Smooth muscle cell of the pulmonary artery (primary cell): ENCODE measurements around the gene SCAI. TPM values are rescaled to one million over a fixed set of nuclear protein-coding genes. Genes with fewer than 3 reads are reported as not detected.

Experiments used
- total RNA-seq: library from RNA; depleted of rRNA; stranded (reverse); fragments of >200 nt; gene quantifications from 2 replicates; pipeline ENCODE4 v1.2.3, GENCODE V29; 2014

The SCAI gene
- 6.8 and 10.9 TPM in 2 replicates for total RNA-seq

GRCh38 chr9:125143377-125144090 lies at the start of gene SCAI:
TSS of gene SCAI (minus strand) at chr9:125143528. CDS start at chr9:125143437, 91 bp downstream.

GRCh38 chr9:125189361-125190289 lies 46.3 kb upstream of the SCAI start, which contains the start of gene PPP6C:
TSS of gene PPP6C (minus strand) at chr9:125189803. CDS start at chr9:125189718, 85 bp downstream.

GRCh38 chr9:124940894-124941678 lies 202.2 kb downstream of the SCAI start, which contains the start of gene GOLGA1:
TSS of gene GOLGA1 (minus strand) at chr9:124941083. CDS start at chr9:124938711, 2,372 bp downstream.

Other genes starting within 250 kb of the SCAI start
- 11.8 and 16.6 TPM in 2 replicates for gene GOLGA1, start 202.4 kb downstream of the SCAI start, total RNA-seq
- 10.6 and 18.7 TPM in 2 replicates for gene PPP6C, start 46.3 kb upstream of the SCAI start, total RNA-seq
- 25.7 and 29.9 TPM in 2 replicates for gene RABEPK, start 57.0 kb upstream of the SCAI start, total RNA-seq
- gene HSPA5, start 97.8 kb upstream of the SCAI start, total RNA-seq: 433 and 445 TPM in 2 replicates
- 55.0 and 59.1 TPM in 2 replicates for gene GAPVD1, start 118.3 kb upstream of the SCAI start, total RNA-seq